Mesodermal cell (in vitro differentiated cells): Measurements from ENCODE around the gene MARCHF10.

Experiments
- H3K27ac ChIP-seq: 2 replicates; pipeline ENCODE4 v1.7.0; 2013; ENCODE audit warnings: mild to moderate bottlenecking, low read depth, low read length, moderate library complexity; ENCODE audit not compliant: severe bottlenecking
- H3K36me3 ChIP-seq: 2 replicates; pipeline ENCODE4 v1.7.1; 2013; ENCODE audit warnings: mild to moderate bottlenecking, low read length, moderate library complexity; ENCODE audit not compliant: control insufficient read depth, insufficient read depth
- H3K4me1 ChIP-seq: one replicate; pipeline ENCODE4 v1.7.1; 2013; ENCODE audit warnings: mild to moderate bottlenecking, low read length; ENCODE audit not compliant: insufficient read depth, control insufficient read depth, poor library complexity, severe bottlenecking
- H3K4me3 ChIP-seq: 2 replicates; pipeline ENCODE4 v1.7.0; 2013; ENCODE audit warnings: low read length, control low read depth, mild to moderate bottlenecking; ENCODE audit not compliant: insufficient read depth, poor library complexity, severe bottlenecking; ENCODE audit errors: extremely low read depth
- H3K9me3 ChIP-seq: 2 replicates; pipeline ENCODE4 v1.7.1; 2013; ENCODE audit warnings: mild to moderate bottlenecking, low read length, moderate library complexity; ENCODE audit not compliant: control insufficient read depth
- WGBS, 2 experiments: methylation state at CpG; one replicate each; pipeline ENCODE4 v1.1.5; 2013; ENCODE audit warnings: missing lambda C conversion rate in 2 of 2; ENCODE audit not compliant: insufficient coverage in 2 of 2; 5-methylcytosine and 5-hydroxymethylcytosine counted together

The MARCHF10 gene

GRCh38 chr17:62735044-62735651 lies 73.0 kb downstream of the MARCHF10 start:
- Histone ChIP-seq H3K4me3 (no peak overlapping the region), H3K36me3 (no peaks in the 10 kb centered on the region), H3K9me3 (no peaks in the 10 kb centered on the region), H3K27ac (no peak overlapping the region), H3K4me1 (no peaks in the 10 kb centered on the region)
- 76 to 89% methylated on average over 4 to 5 of the region's 7 CpGs for WGBS, 2 experiments

- H3K4me3 ChIP-seq = no peak overlapping the region
- WGBS, 2 experiments = 83 to 100% methylated on average over 2 of the region's 5 CpGs
- H3K4me1 ChIP-seq = no peaks in the 10 kb centered on the region
- H3K27ac ChIP-seq = no peak overlapping the region
- H3K36me3 ChIP-seq = no peaks in the 10 kb centered on the region
- H3K9me3 ChIP-seq = no peaks in the 10 kb centered on the region
Observed at GRCh38 chr17:62732125-62732524, 76.0 kb downstream of the MARCHF10 start.

- Histone ChIP-seq H3K4me3 (no peak overlapping the region), H3K27ac (no peak overlapping the region), H3K4me1 (peaks cover 21% of the 10 kb centered on the region), H3K36me3 (no peaks in the 10 kb centered on the region), H3K9me3 (no peaks in the 10 kb centered on the region)
- 79 to 89% methylated on average over 2 to 3 of the region's 6 CpGs for WGBS, 2 experiments
Observed at GRCh38 chr17:62727916-62728672, 80.0 kb downstream of the MARCHF10 start.

- no peaks in the 10 kb centered on the region for H3K36me3 ChIP-seq
Observed at GRCh38 chr17:62725791-62726249, 82.3 kb downstream of the MARCHF10 start.

GRCh38 chr17:62724398-62725146 lies 83.5 kb downstream of the MARCHF10 start:
- no peak overlapping the region for H3K27ac ChIP-seq
- 73 to 77% methylated on average over 13 to 14 of the region's 16 CpGs for WGBS, 2 experiments
- peaks cover 9% of the 10 kb centered on the region for H3K9me3 ChIP-seq
- H3K4me1 ChIP-seq = peaks cover 21% of the 10 kb centered on the region
- no peaks in the 10 kb centered on the region for H3K36me3 ChIP-seq
- H3K4me3 ChIP-seq = no peak overlapping the region

More at GRCh38 chr17:62725791-62726249, 82.3 kb downstream of the MARCHF10 start:
- no peaks in the 10 kb centered on the region for H3K9me3 ChIP-seq
- no peak overlapping the region for H3K27ac ChIP-seq
- H3K4me3 ChIP-seq = no peak overlapping the region
- peaks cover 21% of the 10 kb centered on the region for H3K4me1 ChIP-seq
- WGBS, 2 experiments = 78 to 84% methylated on average over 2 to 3 of the region's 5 CpGs

- peaks cover 9% of the 10 kb centered on the region for H3K9me3 ChIP-seq
- H3K27ac ChIP-seq = no peak overlapping the region
- no peaks in the 10 kb centered on the region for H3K36me3 ChIP-seq
- H3K4me1 ChIP-seq = peaks cover 24% of the 10 kb centered on the region
- 59 to 76% methylated on average over 5 of the region's 7 CpGs for WGBS, 2 experiments
- no peak overlapping the region for H3K4me3 ChIP-seq
Observed at GRCh38 chr17:62723842-62724241, 84.3 kb downstream of the MARCHF10 start.

GRCh38 chr17:62722625-62723024 lies 85.5 kb downstream of the MARCHF10 start:
- Histone ChIP-seq H3K36me3 (no peaks in the 10 kb centered on the region), H3K4me1 (peaks cover 26% of the 10 kb centered on the region), H3K27ac (no peak overlapping the region), H3K9me3 (peaks cover 9% of the 10 kb centered on the region), H3K4me3 (no peak overlapping the region)
- no CpG with 5 or more reads among the region's 1 CpG for WGBS, 2 experiments

GRCh38 chr17:62720126-62720850 lies 87.8 kb downstream of the MARCHF10 start:
- peaks cover 9% of the 10 kb centered on the region for H3K9me3 ChIP-seq
- H3K4me1 ChIP-seq = peaks cover 19% of the 10 kb centered on the region
- no peak overlapping the region for H3K27ac ChIP-seq
- H3K4me3 ChIP-seq = no peak overlapping the region
- H3K36me3 ChIP-seq = no peaks in the 10 kb centered on the region
- WGBS, 2 experiments = 73 to 92% methylated on average over 1 to 2 of the region's 3 CpGs

- Histone ChIP-seq H3K27ac (no peak overlapping the region), H3K4me1 (peaks cover 13% of the 10 kb centered on the region), H3K9me3 (peaks cover 9% of the 10 kb centered on the region), H3K36me3 (no peaks in the 10 kb centered on the region), H3K4me3 (no peak overlapping the region)
- WGBS, 2 experiments = no CpG with 5 or more reads among the region's 1 CpG
Observed at GRCh38 chr17:62719586-62719985, 88.5 kb downstream of the MARCHF10 start.

- no peak overlapping the region for H3K4me3 ChIP-seq
- peaks cover 9% of the 10 kb centered on the region for H3K9me3 ChIP-seq
- peaks cover 5% of the 10 kb centered on the region for H3K4me1 ChIP-seq
- 91 to 96% methylated on average over 5 of the region's 11 CpGs for WGBS, 2 experiments
- no peaks in the 10 kb centered on the region for H3K36me3 ChIP-seq
- no peak overlapping the region for H3K27ac ChIP-seq
Observed at GRCh38 chr17:62718429-62718828, 89.7 kb downstream of the MARCHF10 start.
